H1 (cell line): ENCODE measurements around the gene RTN4. TPM values are rescaled to one million over a fixed set of nuclear protein-coding genes. Genes with fewer than 3 reads are reported as not detected.

Experiments used
- polyA plus RNA-seq, 7 experiments: library from polyadenylated mRNA; depleted of rRNA in 3 of 7; stranded (reverse) in 5 of 7; unstranded in 2 of 7; fragments of >200 nt in 5 of 7; fragments of 200-250 nt in 2 of 7; gene quantifications; 1 replicate in 5 of 7; 2 replicates in 1 of 7; 4 replicates in 1 of 7; pipeline versions ENCODE4 v1.2.1 to v1.2.3, GENCODE V29; 2011 to 2013; ENCODE audit warnings: missing spikeins in 2 of 7, mixed read lengths in 2 of 7
- small RNA-seq: library from polyadenylated mRNA; stranded (forward); fragments of <200 nt; extraction: miRNeasy Mini kit (QIAGEN cat#:217004); gene quantifications from one replicate; pipeline ENCODE3, GENCODE V24; 2013; ENCODE audit not compliant: insufficient read depth
- total RNA-seq: library from RNA; stranded (reverse); fragmentation: NEBNext Ultra II Directional; extraction: Animal tissue kit (Norgen Biotek cat#: 25700); gene quantifications from 2 replicates; pipeline ENCODE4 v1.2.1, GENCODE V29; 2021

Gene RTN4
- total and polyA plus RNA-seq, 2 of the 8 experiments (the other 6 are each of a cell fraction or from before 2014, with no cell fraction given): 179 to 242 TPM

Small RNAs within 50 kb of the gene (small RNA-seq; reads per million reads assigned to genes)
- not detected for gene RNU6-433P

Other genes with a start within 250 kb of the RTN4 start
- 7.2 and 10.8 TPM in 2 replicates for gene CLHC1, start 181.8 kb upstream of the RTN4 start, total RNA-seq
- gene CLHC1, start 181.8 kb upstream of the RTN4 start, polyA plus RNA-seq (2011; rRNA removed): 2.3 and 2.6 TPM in 2 replicates
- 1,427 and 1,431 TPM in 2 replicates for gene RPS27A, start 182.2 kb upstream of the RTN4 start, total RNA-seq
- 908 and 1,682 TPM in 2 replicates for gene RPS27A, start 182.2 kb upstream of the RTN4 start, polyA plus RNA-seq (2011; rRNA removed)
- gene MTIF2, start 218.8 kb upstream of the RTN4 start, total RNA-seq: 34.5 and 36.0 TPM in 2 replicates
- gene MTIF2, start 218.8 kb upstream of the RTN4 start, polyA plus RNA-seq (2011; rRNA removed): 8.2 and 11.0 TPM in 2 replicates